NK-92 (cell line): ENCODE results near the gene MYH10.

Experiments
- DNase-seq: peaks from one replicate; lab custom pipeline; 2025; ENCODE audit not compliant: unreplicated experiment; lab: John Stamatoyannopoulos, UW

The MYH10 gene

GRCh38 chr17:8476741-8477140 lies 153.8 kb downstream of the MYH10 start:
- no peak for DNase-seq

- no peak for DNase-seq
These were observed 154.7 kb downstream of the MYH10 start for GRCh38 chr17:8475781-8476180.

- no peak for DNase-seq
These were observed 155.3 kb downstream of the MYH10 start for GRCh38 chr17:8475227-8475626.

- DNase-seq: no peak
These were observed 155.7 kb downstream of the MYH10 start for GRCh38 chr17:8474826-8475225.

GRCh38 chr17:8473451-8474192 lies 156.9 kb downstream of the MYH10 start:
- DNase-seq: no peak

GRCh38 chr17:8472663-8473062 lies 157.9 kb downstream of the MYH10 start:
- DNase-seq: no peak

- no peak for DNase-seq
These were observed 160.0 kb downstream of the MYH10 start for GRCh38 chr17:8470447-8471047.

- DNase-seq: no peak
These were observed 160.6 kb downstream of the MYH10 start for GRCh38 chr17:8469964-8470363.

- no peak for DNase-seq
These were observed 161.5 kb downstream of the MYH10 start for GRCh38 chr17:8468980-8469379.

GRCh38 chr17:8468127-8468526 lies 162.4 kb downstream of the MYH10 start:
- DNase-seq: no peak

- no peak for DNase-seq
These were observed 163.0 kb downstream of the MYH10 start for GRCh38 chr17:8467527-8467926.

GRCh38 chr17:8466873-8467272 lies 163.7 kb downstream of the MYH10 start:
- DNase-seq: no peak

- DNase-seq: no peak
These were observed 164.1 kb downstream of the MYH10 start for GRCh38 chr17:8466456-8466855.

GRCh38 chr17:8465759-8466158 lies 164.8 kb downstream of the MYH10 start:
- no peak for DNase-seq

- no peak for DNase-seq
These were observed 165.2 kb downstream of the MYH10 start for GRCh38 chr17:8465356-8465755.

- DNase-seq: no peak
These were observed 165.6 kb downstream of the MYH10 start for GRCh38 chr17:8464941-8465340.

GRCh38 chr17:8463099-8463498 lies 167.4 kb downstream of the MYH10 start:
- no peak for DNase-seq

GRCh38 chr17:8462564-8462963 lies 168.0 kb downstream of the MYH10 start:
- DNase-seq: no peak

GRCh38 chr17:8459831-8460230 lies 170.7 kb downstream of the MYH10 start:
- no peak for DNase-seq

- DNase-seq: no peak
These were observed 171.4 kb downstream of the MYH10 start for GRCh38 chr17:8459107-8459506.

GRCh38 chr17:8458128-8458527 lies 172.4 kb downstream of the MYH10 start:
- DNase-seq: no peak

GRCh38 chr17:8455665-8456209 lies 174.8 kb downstream of the MYH10 start:
- no peak for DNase-seq

- no peak for DNase-seq
These were observed 177.2 kb downstream of the MYH10 start for GRCh38 chr17:8453326-8453725.
